HL-60 (cell line): ENCODE data around the gene MPND.

ENCODE experiments used
- DNase-seq, 2 experiments: peaks; one replicate each; pipeline ENCODE4 v3.0.0-alpha.2; 2010 to 2020; ENCODE audit warnings: low read depth in 1 of 2, low spot score in 1 of 2
- H3K27ac ChIP-seq: fragments of 250-450 bp; sonication (Bioruptor Pico); replicated peaks from 2 replicates; pipeline ENCODE4 v1.5.1; 2020; ENCODE audit warnings: mild to moderate bottlenecking, moderate library complexity
- H3K27me3 ChIP-seq: fragments of 250-450 bp; sonication (Bioruptor Pico); 2 replicates; pipeline ENCODE4 v1.5.1; 2021; ENCODE audit warnings: mild to moderate bottlenecking, moderate library complexity; ENCODE audit not compliant: insufficient read depth, poor library complexity, severe bottlenecking
- H3K4me3 ChIP-seq: replicated peaks from 2 replicates; pipeline ENCODE4 v1.5.1; 2011; ENCODE audit warnings: mild to moderate bottlenecking, control low read depth, low read length; ENCODE audit not compliant: insufficient read depth
- GABPA ChIP-seq: IDR thresholded peaks from 2 replicates; pipeline ENCODE4 v1.6.1; 2012; ENCODE audit warnings: low read depth
- POLR2AphosphoS5 ChIP-seq: IDR thresholded peaks from 2 replicates; pipeline ENCODE4 v1.6.1; 2012; ENCODE audit warnings: low read depth
- REST ChIP-seq: IDR thresholded peaks from 2 replicates; pipeline ENCODE4 v1.6.1; 2012; ENCODE audit warnings: low read depth; ENCODE audit not compliant: insufficient replicate concordance
- SPI1 ChIP-seq: IDR thresholded peaks from 2 replicates; pipeline ENCODE4 v1.6.1; 2012; ENCODE audit warnings: low read depth, mild to moderate bottlenecking, borderline replicate concordance
- TF ChIP-seq, protein P1 (sequence below): IDR thresholded peaks from one replicate; pipeline ENCODE4 v1.5.1; 2011; ENCODE audit warnings: low read length, control low read depth, inconsistent platforms; ENCODE audit not compliant: insufficient read depth

The MPND gene

GRCh38 chr19:4378886-4379285 is 35.5 kb downstream of the MPND start:
- H3K4me3 ChIP-seq = no peak overlapping the region
- no peaks in the 10 kb centered on the region for H3K27me3 ChIP-seq
- no peak overlapping the region for H3K27ac ChIP-seq
- TF ChIP-seq SPI1 = no peak
- TF ChIP-seq GABPA = no peak
- TF ChIP-seq, protein P1, sequence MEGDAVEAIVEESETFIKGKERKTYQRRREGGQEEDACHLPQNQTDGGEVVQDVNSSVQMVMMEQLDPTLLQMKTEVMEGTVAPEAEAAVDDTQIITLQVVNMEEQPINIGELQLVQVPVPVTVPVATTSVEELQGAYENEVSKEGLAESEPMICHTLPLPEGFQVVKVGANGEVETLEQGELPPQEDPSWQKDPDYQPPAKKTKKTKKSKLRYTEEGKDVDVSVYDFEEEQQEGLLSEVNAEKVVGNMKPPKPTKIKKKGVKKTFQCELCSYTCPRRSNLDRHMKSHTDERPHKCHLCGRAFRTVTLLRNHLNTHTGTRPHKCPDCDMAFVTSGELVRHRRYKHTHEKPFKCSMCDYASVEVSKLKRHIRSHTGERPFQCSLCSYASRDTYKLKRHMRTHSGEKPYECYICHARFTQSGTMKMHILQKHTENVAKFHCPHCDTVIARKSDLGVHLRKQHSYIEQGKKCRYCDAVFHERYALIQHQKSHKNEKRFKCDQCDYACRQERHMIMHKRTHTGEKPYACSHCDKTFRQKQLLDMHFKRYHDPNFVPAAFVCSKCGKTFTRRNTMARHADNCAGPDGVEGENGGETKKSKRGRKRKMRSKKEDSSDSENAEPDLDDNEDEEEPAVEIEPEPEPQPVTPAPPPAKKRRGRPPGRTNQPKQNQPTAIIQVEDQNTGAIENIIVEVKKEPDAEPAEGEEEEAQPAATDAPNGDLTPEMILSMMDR = no peak
- no peak for TF ChIP-seq REST
- TF ChIP-seq POLR2AphosphoS5 = no peak
- no peak for DNase-seq

- no peak for DNase-seq
- Histone ChIP-seq H3K27me3 (no peaks in the 10 kb centered on the region), H3K27ac (no peak overlapping the region), H3K4me3 (no peak overlapping the region)
- TF ChIP-seq, protein P1 = no peak
- TF ChIP-seq POLR2AphosphoS5 (no peak), SPI1 (no peak), REST (no peak), GABPA (no peak)
These were observed 36.3 kb downstream of the MPND start for GRCh38 chr19:4379383-4380253.

DNA sequence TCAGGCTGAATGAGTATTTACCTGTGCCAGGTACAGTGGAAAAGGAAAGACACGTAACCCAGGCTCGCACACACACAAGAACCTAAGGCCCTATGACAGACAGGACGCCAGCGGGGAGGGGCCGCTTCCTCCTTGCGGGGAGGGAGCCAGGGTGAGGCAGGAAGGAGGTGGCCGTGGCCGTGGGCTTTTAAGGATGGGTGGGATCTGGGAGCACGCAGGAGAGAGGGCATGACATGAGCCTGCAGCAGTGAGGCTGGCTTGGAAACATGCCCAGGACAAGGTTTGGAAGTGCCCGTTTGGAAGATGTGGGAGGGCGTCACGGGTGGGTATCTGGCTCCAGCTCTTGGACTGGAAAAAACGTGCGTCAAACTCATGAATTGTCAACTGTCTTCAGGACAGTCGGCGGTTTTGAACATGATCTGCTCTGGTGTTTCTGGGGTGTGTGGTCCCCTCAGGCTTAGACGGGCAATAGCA is 36.9 kb downstream of the MPND start:
- Histone ChIP-seq H3K27me3 (no peaks in the 10 kb centered on the region), H3K27ac (no peak overlapping the region), H3K4me3 (no peak overlapping the region)
- TF ChIP-seq, protein P1 = no peak
- TF ChIP-seq SPI1 (no peak), REST (no peak), POLR2AphosphoS5 (no peak), GABPA (no peak)
- DNase-seq = no peak
